Head of caudate nucleus (tissue), 42 donors: ENCODE results near the gene WDR13.

Experiments used
- DNase-seq, 42 donors: peaks; one replicate each; pipeline versions ENCODE4 v3.0.0 to v3.0.0-alpha.2; 2020 to 2021; ENCODE audit warnings: mixed read lengths in 7 of 42
- intact Hi-C: fragments of 100-400 bp; cut with DNase I; formaldehyde crosslinking; loops from one replicate; pipeline ENCODE4 v1.15.0; 2022

WDR13 gene

GRCh38 chrX:48590203-48591103, 6.8 kb upstream of the WDR13 start:
- DNase-seq: peak in 12 of 42 donors; percentile 2 to 58 (median 26)
- intact Hi-C loops: loop anchor here (10.0 kb wide), 1 partner anchor 116 kb away; the partner anchor contains the start of genes FTSJ1 and SLC38A5

- intact Hi-C loops: loop anchor here (10.0 kb wide), 1 partner anchor 117 kb away; the partner anchor contains the start of genes FTSJ1 and SLC38A5
- DNase-seq: no peak
Measured at GRCh38 chrX:48591255-48591791, 6.0 kb upstream of the WDR13 start.

- DNase-seq: no peak
- intact Hi-C loops: loop anchor here (10.0 kb wide), 1 partner anchor 118 kb away; the partner anchor contains the start of genes FTSJ1 and SLC38A5
Measured at GRCh38 chrX:48592971-48593370, 4.3 kb upstream of the WDR13 start.

GRCh38 chrX:48595929-48596328, 1.4 kb upstream of the WDR13 start:
- intact Hi-C loops: loop anchor here (10.0 kb wide), 1 partner anchor 121 kb away; the partner anchor contains the start of genes FTSJ1 and SLC38A5
- no peak for DNase-seq

GRCh38 chrX:48598614-48599013, 1.3 kb downstream of the WDR13 start:
- DNase-seq: peak in 1 of 42 donors; percentile 16

GRCh38 chrX:48599341-48599740, 2.0 kb downstream of the WDR13 start:
- intact Hi-C loops: loop anchor here (10.0 kb wide), 1 partner anchor 125 kb away; the partner anchor contains the start of genes FTSJ1 and SLC38A5
- peak in 1 of 42 donors; percentile 16 for DNase-seq

More at GRCh38 chrX:48598614-48599013, 1.3 kb downstream of the WDR13 start:
- intact Hi-C loops: loop anchor here (10.0 kb wide), 1 partner anchor 124 kb away; the partner anchor contains the start of genes FTSJ1 and SLC38A5

GRCh38 chrX:48600226-48600625, 2.9 kb downstream of the WDR13 start:
- peak in 1 of 42 donors; percentile 10 for DNase-seq
- intact Hi-C loops: no loop called here

- intact Hi-C loops: no loop called here
Measured at GRCh38 chrX:48601741-48602394, 4.6 kb downstream of the WDR13 start.

GRCh38 chrX:48604701-48605100, 7.4 kb downstream of the WDR13 start:
- no peak for DNase-seq
- intact Hi-C loops: no loop called here

More at GRCh38 chrX:48601741-48602394, 4.6 kb downstream of the WDR13 start:
- DNase-seq: no peak

GRCh38 chrX:48606091-48606490, 8.8 kb downstream of the WDR13 start:
- intact Hi-C loops: no loop called here
- no peak for DNase-seq

GRCh38 chrX:48611703-48612102, 14.4 kb downstream of the WDR13 start:
- DNase-seq: no peak
- intact Hi-C loops: no loop called here

- no peak for DNase-seq
- intact Hi-C loops: no loop called here
Measured at GRCh38 chrX:48613502-48614160, 16.3 kb downstream of the WDR13 start.

GRCh38 chrX:48616576-48616975, 19.3 kb downstream of the WDR13 start:
- intact Hi-C loops: no loop called here
- DNase-seq: no peak

- intact Hi-C loops: no loop called here
Measured at GRCh38 chrX:48617542-48618340, 20.4 kb downstream of the WDR13 start.

GRCh38 chrX:48626401-48627298, 29.4 kb downstream of the WDR13 start:
- DNase-seq: no peak
- intact Hi-C loops: no loop called here

More at GRCh38 chrX:48617542-48618340, 20.4 kb downstream of the WDR13 start:
- DNase-seq: peak in 1 of 42 donors; percentile 10

- intact Hi-C loops: no loop called here
- peak; percentile 10 to 87 (median 63) for DNase-seq
Measured at GRCh38 chrX:48631376-48632090, 34.2 kb downstream of the WDR13 start.
